K562 (cell line): ENCODE measurements around the gene FARSA. TPM values are rescaled to one million over a fixed set of nuclear protein-coding genes. Genes with fewer than 3 reads are reported as not detected.

Experiments
- ATAC-seq: fragments of 200-7000 bp; cut with Tn5 transposase; 3 replicates; pipeline ENCODE4 v1.9.1; 2020; ENCODE audit warnings: moderate library complexity
- BruUV-seq: library from RNA; stranded (reverse); fragments of 400-500 nt; replicated peaks from 2 replicates; lab custom pipeline; 2021; lab: Mats Ljungman, UMichigan
- CTCF ChIA-PET: fragments of 300-600 bp; formaldehyde crosslinking; extraction: SDS; loops from one replicate; lab custom pipeline; 2021; ENCODE audit warnings: low intra/inter-chr PET ratio; lab: Yijun Ruan, JAX
- POLR2A ChIA-PET: fragments of 300-600, 350-650 bp; sonication (Branson Sonifier 250); formaldehyde crosslinking; extraction: SDS; loops from one replicate; lab custom pipeline; 2021; ENCODE audit warnings: antibody characterized with exemption, inconsistent platforms; lab: Yijun Ruan, JAX
- DNase-seq, 4 experiments: peaks; one replicate each; pipeline versions ENCODE4 v3.0.0 to v3.0.0-alpha.2; 2011 to 2018; ENCODE audit warnings: low spot score in 3 of 4, mixed read lengths in 3 of 4; ENCODE audit errors: extremely low read depth in 1 of 4
- FAIRE-seq: peaks from 2 replicates; lab custom pipeline; 2011; peaks lifted over from hg19 to GRCh38; lab: Jason Lieb, UNC
- H2AFZ ChIP-seq: 2 replicates; pipeline ENCODE4 v1.6.0; 2011; ENCODE audit warnings: low read depth, low read length, control low read depth, inconsistent platforms
- H3K27ac ChIP-seq: fragments of 200-600 bp; 3 replicates; pipeline ENCODE4 v1.8.0; 2011; ENCODE audit warnings: low read depth, mild to moderate bottlenecking, control low read depth, inconsistent platforms, low read length, moderate library complexity, mixed read lengths; ENCODE audit errors: extremely low read depth
- H3K27me3 ChIP-seq, 2 experiments: fragments of 300-600 bp in 1 of 2; 2 replicates in 1 of 2; 3 replicates in 1 of 2; pipeline versions ENCODE4 v1.6.0 to v1.8.0; 2011; ENCODE audit warnings: inconsistent platforms in 2 of 2, low read length in 2 of 2, mild to moderate bottlenecking in 1 of 2, mixed read lengths in 1 of 2, moderate library complexity in 1 of 2; ENCODE audit not compliant: control insufficient read depth in 2 of 2, insufficient read depth in 2 of 2
- H3K36me3 ChIP-seq: fragments of 300-600 bp; 3 replicates; pipeline ENCODE4 v1.8.0; 2011; ENCODE audit warnings: mild to moderate bottlenecking, low read length, inconsistent platforms; ENCODE audit not compliant: control insufficient read depth, insufficient read depth
- H3K4me1 ChIP-seq, 2 experiments: fragments of 200-600 bp in 1 of 2; replicated peaks in 1 of 2; 2 replicates in 1 of 2; 3 replicates in 1 of 2; pipeline versions ENCODE4 v1.5.1 to v1.8.0; 2011; ENCODE audit warnings: inconsistent platforms in 2 of 2, low read length in 2 of 2, mild to moderate bottlenecking in 1 of 2, mixed read lengths in 1 of 2, moderate library complexity in 1 of 2; ENCODE audit not compliant: control insufficient read depth in 2 of 2, insufficient read depth in 2 of 2
- H3K4me2 ChIP-seq: 2 replicates; pipeline ENCODE4 v1.6.1; 2011; ENCODE audit warnings: low read length, control low read depth, inconsistent platforms, mixed read lengths; ENCODE audit not compliant: insufficient read depth
- H3K4me3 ChIP-seq: fragments of 200-600 bp; sonication (generic), shearing (Covaris generic); 2 replicates; pipeline ENCODE4 v1.5.1; 2016; ENCODE audit warnings: control low read depth, inconsistent platforms
- H3K79me2 ChIP-seq: fragments of 200-600 bp; 3 replicates; pipeline ENCODE4 v1.8.0; 2011; ENCODE audit warnings: low read length, inconsistent platforms; ENCODE audit not compliant: control insufficient read depth, insufficient read depth
- H3K9ac ChIP-seq, 2 experiments: 2 replicates each; pipeline versions ENCODE4 v1.6.0 to v1.6.1; 2011; ENCODE audit warnings: low read depth in 2 of 2, low read length in 2 of 2, control low read depth in 1 of 2, inconsistent platforms in 1 of 2, mild to moderate bottlenecking in 1 of 2, mixed read lengths in 1 of 2; ENCODE audit not compliant: insufficient read depth in 1 of 2
- H3K9me1 ChIP-seq: one replicate; pipeline ENCODE4 v1.6.0; 2011; ENCODE audit warnings: inconsistent platforms, mild to moderate bottlenecking, low read length, moderate library complexity; ENCODE audit not compliant: control insufficient read depth, insufficient read depth
- H3K9me3 ChIP-seq: replicated peaks from 2 replicates; pipeline ENCODE4 v1.5.1; 2011; ENCODE audit warnings: low read depth, low read length, inconsistent platforms; ENCODE audit not compliant: control insufficient read depth, insufficient read depth
- H4K20me1 ChIP-seq: replicated peaks from 2 replicates; pipeline ENCODE4 v1.6.1; 2011; ENCODE audit warnings: low read length, inconsistent platforms, mixed read lengths; ENCODE audit not compliant: control insufficient read depth, insufficient read depth
- BCOR ChIP-seq: fragments of 450-650 bp; IDR thresholded peaks from 2 replicates; pipeline ENCODE4 v1.6.1; 2016
- CAMTA2 ChIP-seq: fragments of 250-450 bp; sonication (Bioruptor Pico); conservative IDR thresholded peaks from 2 replicates; pipeline ENCODE4 v1.5.1; 2022
- CREM ChIP-seq: IDR thresholded peaks from 2 replicates; pipeline ENCODE4 v1.6.1; 2014; ENCODE audit warnings: antibody characterized with exemption, low read depth
- RBFOX2 ChIP-seq: fragments of 200-400 bp; formaldehyde crosslinking; IDR thresholded peaks from 2 replicates; pipeline ENCODE4 v1.6.1; 2017; ENCODE audit warnings: low read depth, mild to moderate bottlenecking, low read length, moderate library complexity
- RBM34 ChIP-seq: fragments of 200-400 bp; formaldehyde crosslinking; IDR thresholded peaks from 2 replicates; pipeline ENCODE4 v1.6.1; 2018; ENCODE audit warnings: low read length, borderline replicate concordance; ENCODE audit not compliant: insufficient read depth
- ZFP36 ChIP-seq: fragments of 150-350 bp; IDR thresholded peaks from 2 replicates; pipeline ENCODE4 v1.6.1; 2018; ENCODE audit warnings: low read length, low read depth; ENCODE audit not compliant: partially characterized antibody
- ZNF707 ChIP-seq: fragments of 250-450 bp; sonication (Bioruptor Pico); conservative IDR thresholded peaks from 2 replicates; pipeline ENCODE4 v1.8.0; 2022; ENCODE audit warnings: inconsistent platforms, mild to moderate bottlenecking, moderate library complexity
- ZNF766 ChIP-seq: fragments of 200-800 bp; sonication (Bioruptor generic); conservative IDR thresholded peaks from 2 replicates; pipeline ENCODE4 v1.6.1; 2016; ENCODE audit warnings: missing genetic modification characterization, missing compliant biosample characterization
- whole genome bisulfite sequencing: fragments of 100-300 bp; shearing (Covaris generic); methylation state at CpG from one replicate; pipeline ENCODE4 v1.1.6; 2016; ENCODE audit warnings: low coverage, mixed read lengths; ENCODE audit not compliant: insufficient coverage; ENCODE audit errors: missing lambda C conversion rate; 5-methylcytosine and 5-hydroxymethylcytosine counted together
- in situ Hi-C: fragments of 300-500 bp; cut with MboI; formaldehyde crosslinking; loops from 4 replicates; pipeline ENCODE4 v1.15.0; 2018; ENCODE audit warnings: inconsistent platforms, mixed read lengths
- intact Hi-C: fragments of 100-400 bp; cut with micrococcal nuclease; formaldehyde crosslinking; loops from 2 replicates; pipeline ENCODE4 v1.14.2; 2022
- polyA plus RNA-seq, 8 experiments: library from polyadenylated mRNA; depleted of rRNA in 4 of 8; stranded (reverse) in 5 of 8; unstranded in 3 of 8; fragments of >200 nt; fragmentation: Nextera tagmentation in 2 of 8; fragmentation: Illumina TruSeq in 1 of 8; extraction: Ambion mirVana in 2 of 8; extraction: Trizol in 1 of 8; gene quantifications; 2 replicates each; pipeline versions ENCODE4 v1.2.1 to v1.2.3, GENCODE V29; 2011 to 2014; ENCODE audit warnings: inconsistent platforms in 1 of 8, missing spikeins in 1 of 8
- total RNA-seq, 7 experiments: library from RNA; depleted of rRNA in 6 of 7; stranded (reverse); fragments of >200 nt in 6 of 7; fragmentation: Illumina TruSeq in 2 of 7; extraction: Trizol in 2 of 7; gene quantifications; 2 replicates each; pipeline versions ENCODE4 v1.2.1 to v1.2.3, GENCODE V29; 2011 to 2021; ENCODE audit warnings: low replicate concordance in 1 of 7
- TF ChIP-seq, protein P1 (sequence below), 2 experiments: fragments of 200-800 bp in 1 of 2; sonication (Bioruptor generic) in 1 of 2; sonication (generic) in 1 of 2; formaldehyde crosslinking in 1 of 2; IDR thresholded peaks in 1 of 2; conservative IDR thresholded peaks in 1 of 2; 2 replicates each; pipeline versions ENCODE4 v1.5.0 to v1.6.1; 2016 to 2020; ENCODE audit warnings: missing compliant biosample characterization in 1 of 2, missing genetic modification characterization in 1 of 2, missing genetic modification reagents in 1 of 2
- TF ChIP-seq, protein P2 (sequence below): fragments of 450-650 bp; IDR thresholded peaks from 2 replicates; pipeline ENCODE4 v1.6.1; 2016; ENCODE audit warnings: antibody characterized with exemption
- TF ChIP-seq, protein P3 (sequence below): sonication (generic); formaldehyde crosslinking; IDR thresholded peaks from 2 replicates; pipeline ENCODE4 v1.8.1; 2022; ENCODE audit warnings: missing genetic modification reagents
- TF ChIP-seq, protein P4 (sequence below): fragments of 250-450 bp; sonication (Bioruptor Pico); IDR thresholded peaks from 2 replicates; pipeline ENCODE4 v1.5.0; 2022; ENCODE audit warnings: mild to moderate bottlenecking

The FARSA gene
- total and polyA plus RNA-seq, 9 of the 15 experiments (the other 6 are each of a cell fraction or from before 2014, with no cell fraction given) = 25.2 to 237 (median 89.6) TPM

DNA sequence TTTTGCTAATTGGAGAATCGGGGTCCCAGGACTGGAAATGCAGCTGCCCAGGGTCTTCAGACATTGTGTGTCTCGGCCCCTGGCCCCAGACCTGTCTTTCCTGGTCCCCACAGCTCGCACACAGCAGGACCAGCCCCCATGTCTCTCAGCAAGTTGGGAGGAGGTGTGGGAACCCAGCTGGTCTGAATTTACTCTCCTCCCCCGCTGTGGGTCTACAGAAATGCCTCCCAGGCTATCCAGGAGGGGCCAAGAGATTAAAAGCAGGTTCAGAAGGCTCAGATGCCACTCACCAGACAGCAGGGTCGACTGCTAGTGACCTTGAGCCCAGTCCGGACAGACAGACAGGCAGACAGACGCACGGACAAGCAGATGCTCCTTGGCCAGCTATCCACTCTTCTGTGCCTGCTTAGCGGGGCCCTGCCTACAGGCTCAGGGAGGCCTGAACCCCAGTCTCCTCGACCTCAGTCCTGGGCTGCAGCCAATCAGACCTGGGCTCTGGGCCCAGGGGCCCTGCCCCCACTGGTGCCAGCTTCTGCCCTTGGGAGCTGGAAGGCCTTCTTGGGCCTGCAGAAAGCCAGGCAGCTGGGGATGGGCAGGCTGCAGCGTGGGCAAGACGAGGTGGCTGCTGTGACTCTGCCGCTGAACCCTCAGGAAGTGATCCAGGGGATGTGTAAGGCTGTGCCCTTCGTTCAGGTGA is 35.9 kb upstream of the FARSA start, which contains the start of gene DAND5 (continued):
- TF ChIP-seq, protein P1, sequence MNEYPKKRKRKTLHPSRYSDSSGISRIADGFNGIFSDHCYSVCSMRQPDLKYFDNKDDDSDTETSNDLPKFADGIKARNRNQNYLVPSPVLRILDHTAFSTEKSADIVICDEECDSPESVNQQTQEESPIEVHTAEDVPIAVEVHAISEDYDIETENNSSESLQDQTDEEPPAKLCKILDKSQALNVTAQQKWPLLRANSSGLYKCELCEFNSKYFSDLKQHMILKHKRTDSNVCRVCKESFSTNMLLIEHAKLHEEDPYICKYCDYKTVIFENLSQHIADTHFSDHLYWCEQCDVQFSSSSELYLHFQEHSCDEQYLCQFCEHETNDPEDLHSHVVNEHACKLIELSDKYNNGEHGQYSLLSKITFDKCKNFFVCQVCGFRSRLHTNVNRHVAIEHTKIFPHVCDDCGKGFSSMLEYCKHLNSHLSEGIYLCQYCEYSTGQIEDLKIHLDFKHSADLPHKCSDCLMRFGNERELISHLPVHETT (CRISPR knock-in tag; conservative IDR thresholded peaks at IDR 0.05 in 1 of 2, IDR thresholded peaks at IDR 0.05 in 1 of 2) = no peak
- peak; percentile 27; the same call in 1 of the 2 replicates for TF ChIP-seq RBFOX2

DNA sequence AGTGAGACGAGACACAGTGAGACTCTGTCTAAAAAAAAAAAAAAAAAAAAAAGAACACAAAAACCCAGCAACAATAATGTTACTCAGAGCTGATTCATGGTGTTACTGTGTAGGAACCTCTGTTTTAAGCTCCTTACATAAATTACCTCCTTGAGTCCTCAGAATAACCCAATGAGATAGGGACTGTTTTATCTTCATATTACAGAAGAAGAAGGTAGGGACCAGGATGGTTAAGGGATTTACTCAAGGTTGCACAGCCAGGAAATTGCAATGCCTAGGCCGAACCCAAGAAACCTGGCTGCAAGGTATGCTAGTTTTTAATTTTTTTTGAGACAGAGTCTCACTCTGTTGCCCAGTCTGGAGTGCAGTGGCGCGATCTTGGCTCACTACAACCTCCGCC is 34.4 kb upstream of the FARSA start:
- FAIRE-seq (no peak), DNase-seq (peak in 1 of 4 experiments; percentile 3), ATAC-seq (no peak)
- CTCF ChIA-PET = no interaction called here
- in situ Hi-C loops = loop anchor here (5.0 kb wide), 1 partner anchor 279 kb away; no protein-coding TSS in a partner anchor
- H3K79me2 ChIP-seq = 0 out of 3 replicates have a peak, but pooled peaks cover 2% of the 10 kb centered on the region
- intact Hi-C loops = loop anchor here (5.0 kb wide), 1 partner anchor 81 kb away; the partner anchor contains the start of gene KLF1
- POLR2A ChIA-PET = interaction anchor here (0.6 to 1.8 kb wide), 3 partner anchors 12 to 187 kb away, joined by 3 to 7 read pairs (median 3); no protein-coding TSS in a partner anchor
- H3K4me1 ChIP-seq = peaks cover 9 to 24% of the 10 kb centered on the region in 2 experiments; a peak in 4 of 5 replicates
- peaks cover 5% of the 10 kb centered on the region for H3K9me1 ChIP-seq
- no peaks in the 10 kb centered on the region for H4K20me1 ChIP-seq
- no peak overlapping the region for H3K9ac ChIP-seq
- BruUV-seq = no TSS peak
- no peaks in the 10 kb centered on the region for H3K27me3 ChIP-seq
- no peaks in the 10 kb centered on the region for H3K9me3 ChIP-seq
- no peak overlapping the region for H2AFZ ChIP-seq
- no peak overlapping the region for H3K4me2 ChIP-seq
- H3K36me3 ChIP-seq = no peaks in the 10 kb centered on the region
- no peak overlapping the region for H3K4me3 ChIP-seq
- H3K27ac ChIP-seq = no peak overlapping the region
- 71% methylated on average over 3 of the region's 5 CpGs for WGBS
- TF ChIP-seq, protein P2, sequence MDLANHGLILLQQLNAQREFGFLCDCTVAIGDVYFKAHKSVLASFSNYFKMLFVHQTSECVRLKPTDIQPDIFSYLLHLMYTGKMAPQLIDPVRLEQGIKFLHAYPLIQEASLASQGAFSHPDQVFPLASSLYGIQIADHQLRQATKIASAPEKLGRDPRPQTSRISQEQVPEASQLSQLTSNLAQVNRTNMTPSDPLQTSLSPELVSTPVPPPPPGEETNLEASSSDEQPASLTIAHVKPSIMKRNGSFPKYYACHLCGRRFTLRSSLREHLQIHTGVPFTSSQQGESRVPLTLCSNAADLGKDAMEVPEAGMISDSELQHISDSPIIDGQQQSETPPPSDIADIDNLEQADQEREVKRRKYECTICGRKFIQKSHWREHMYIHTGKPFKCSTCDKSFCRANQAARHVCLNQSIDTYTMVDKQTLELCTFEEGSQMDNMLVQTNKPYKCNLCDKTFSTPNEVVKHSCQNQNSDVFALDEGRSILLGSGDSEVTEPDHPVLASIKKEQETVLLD = no peak
- TF ChIP-seq BCOR (peak; percentile 85), ZNF766 (no peak), ZNF707 (CRISPR knock-in tag) (no peak), CAMTA2 (no peak), CREM (no peak), RBM34 (no peak), ZFP36 (peak; percentile 43)
- TF ChIP-seq, protein P3, sequence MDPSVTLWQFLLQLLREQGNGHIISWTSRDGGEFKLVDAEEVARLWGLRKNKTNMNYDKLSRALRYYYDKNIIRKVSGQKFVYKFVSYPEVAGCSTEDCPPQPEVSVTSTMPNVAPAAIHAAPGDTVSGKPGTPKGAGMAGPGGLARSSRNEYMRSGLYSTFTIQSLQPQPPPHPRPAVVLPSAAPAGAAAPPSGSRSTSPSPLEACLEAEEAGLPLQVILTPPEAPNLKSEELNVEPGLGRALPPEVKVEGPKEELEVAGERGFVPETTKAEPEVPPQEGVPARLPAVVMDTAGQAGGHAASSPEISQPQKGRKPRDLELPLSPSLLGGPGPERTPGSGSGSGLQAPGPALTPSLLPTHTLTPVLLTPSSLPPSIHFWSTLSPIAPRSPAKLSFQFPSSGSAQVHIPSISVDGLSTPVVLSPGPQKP (CRISPR knock-in tag) = no peak
- TF ChIP-seq, protein P4, sequence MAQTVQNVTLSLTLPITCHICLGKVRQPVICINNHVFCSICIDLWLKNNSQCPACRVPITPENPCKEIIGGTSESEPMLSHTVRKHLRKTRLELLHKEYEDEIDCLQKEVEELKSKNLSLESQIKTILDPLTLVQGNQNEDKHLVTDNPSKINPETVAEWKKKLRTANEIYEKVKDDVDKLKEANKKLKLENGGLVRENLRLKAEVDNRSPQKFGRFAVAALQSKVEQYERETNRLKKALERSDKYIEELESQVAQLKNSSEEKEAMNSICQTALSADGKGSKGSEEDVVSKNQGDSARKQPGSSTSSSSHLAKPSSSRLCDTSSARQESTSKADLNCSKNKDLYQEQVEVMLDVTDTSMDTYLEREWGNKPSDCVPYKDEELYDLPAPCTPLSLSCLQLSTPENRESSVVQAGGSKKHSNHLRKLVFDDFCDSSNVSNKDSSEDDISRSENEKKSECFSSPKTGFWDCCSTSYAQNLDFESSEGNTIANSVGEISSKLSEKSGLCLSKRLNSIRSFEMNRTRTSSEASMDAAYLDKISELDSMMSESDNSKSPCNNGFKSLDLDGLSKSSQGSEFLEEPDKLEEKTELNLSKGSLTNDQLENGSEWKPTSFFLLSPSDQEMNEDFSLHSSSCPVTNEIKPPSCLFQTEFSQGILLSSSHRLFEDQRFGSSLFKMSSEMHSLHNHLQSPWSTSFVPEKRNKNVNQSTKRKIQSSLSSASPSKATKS = no peak
